ENCODE measurements around the gene GOLIM4. TPM values are rescaled to one million over a fixed set of nuclear protein-coding genes. Genes with fewer than 3 reads are reported as not detected.
"Not testable (repeated sequence)": the region's sequence is repeated elsewhere in the genome, so short reads cannot be mapped to it uniquely, and the experiment has no call there.

GOLIM4 gene
- total and polyA plus RNA-seq, 2 experiments from 2014 or later = 34.4 to 50.5 TPM

DNA sequence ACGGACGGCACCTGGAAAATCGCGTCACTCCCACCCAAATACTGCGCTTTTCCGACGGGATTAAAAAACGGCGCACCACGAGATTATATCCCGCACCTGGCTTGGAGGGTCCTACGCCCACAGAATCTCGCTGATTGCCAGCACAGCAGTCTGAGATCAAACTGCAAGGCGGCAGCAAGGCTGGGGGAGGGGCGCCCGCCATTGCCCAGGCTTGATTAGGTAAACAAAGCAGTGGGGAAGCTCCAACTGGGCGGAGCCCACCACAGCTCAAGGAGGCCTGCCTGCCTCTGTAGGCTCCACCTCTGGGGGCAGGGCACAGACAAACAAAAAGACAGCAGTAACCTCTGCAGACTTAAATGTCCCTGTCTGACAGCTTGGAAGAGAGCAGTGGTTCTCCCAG lies 84.4 kb downstream of the GOLIM4 start:
- not testable (repeated sequence) for H3K9me2 ChIP-seq (ENCODE audit: insufficient read depth); H3K27me3 ChIP-seq (ENCODE audit: insufficient read depth); H3K27ac ChIP-seq (ENCODE audit: low read depth); H3F3A ChIP-seq (replicated peaks; ENCODE audit: low read depth); ATAC-seq; H3K79me2 ChIP-seq (replicated peaks; ENCODE audit: insufficient read depth); H3K9me3 Mint-ChIP-seq; H3K4me1 Mint-ChIP-seq; DNase-seq (ENCODE audit: low spot score); H3K27me3 Mint-ChIP-seq (ENCODE audit: insufficient read depth, low read depth, poor library complexity); H4K20me1 ChIP-seq (replicated peaks; ENCODE audit: insufficient read depth); H3K36me3 ChIP-seq (ENCODE audit: insufficient read depth); H3K4me3 ChIP-seq; H3K4me2 ChIP-seq; H2AFZ ChIP-seq; H3K4me3 Mint-ChIP-seq; H3K4me1 ChIP-seq (ENCODE audit: insufficient read depth); H3K27ac Mint-ChIP-seq
- H3K36me3 Mint-ChIP-seq (ENCODE audit: low read depth) = peaks cover 21% of the 10 kb centered on the region

DNA sequence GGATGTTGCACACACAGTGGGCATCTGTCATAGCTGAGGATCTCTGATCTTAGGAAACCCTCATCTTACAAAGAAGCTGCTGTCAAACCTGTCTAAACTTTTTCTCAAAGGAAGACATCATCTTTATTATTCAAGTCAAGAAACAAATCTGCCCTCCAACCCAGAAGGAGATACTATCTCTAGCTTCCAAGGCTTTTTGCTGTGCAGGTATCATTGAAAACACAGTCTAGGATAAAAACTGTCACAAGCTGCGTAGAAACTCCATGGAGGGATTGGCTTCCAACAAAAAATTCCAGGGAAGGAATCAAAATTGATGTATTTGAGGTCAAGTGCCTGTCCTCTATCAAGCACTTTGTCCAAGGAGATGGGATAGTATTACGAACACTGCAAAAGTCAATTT lies 89.1 kb downstream of the GOLIM4 start:
- Mint-ChIP-seq H3K4me1 (0 out of 3 replicates have a peak, but pooled peaks cover 2% of the 10 kb centered on the region), H3K36me3 (ENCODE audit: low read depth) (peaks cover 19% of the 10 kb centered on the region), H3K27ac (no peak overlapping the region), H3K4me3 (no peak overlapping the region), H3K27me3 (ENCODE audit: insufficient read depth, low read depth, poor library complexity) (peaks cover 2% of the 10 kb centered on the region), H3K9me3 (no peaks in the 10 kb centered on the region)
- Histone ChIP-seq H3F3A (replicated peaks; ENCODE audit: low read depth) (no peaks in the 10 kb centered on the region), H3K27me3 (ENCODE audit: insufficient read depth) (no peaks in the 10 kb centered on the region), H3K9me2 (ENCODE audit: insufficient read depth) (no peaks in the 10 kb centered on the region), H3K36me3 (ENCODE audit: insufficient read depth) (no peaks in the 10 kb centered on the region), H3K4me3 (no peak overlapping the region), H3K27ac (ENCODE audit: low read depth) (no peak overlapping the region), H3K79me2 (replicated peaks; ENCODE audit: insufficient read depth) (no peaks in the 10 kb centered on the region), H3K4me1 (ENCODE audit: insufficient read depth) (no peaks in the 10 kb centered on the region), H2AFZ (no peak overlapping the region), H3K4me2 (no peak overlapping the region), H4K20me1 (replicated peaks; ENCODE audit: insufficient read depth) (no peaks in the 10 kb centered on the region)
- no peak for DNase-seq (ENCODE audit: low spot score)
- ATAC-seq = no peak
- TF ChIP-seq ZNF331 (CRISPR knock-in tag; IDR thresholded peaks at IDR 0.05; ENCODE audit: low read depth) = no peak
- no peak for TF ChIP-seq CREB1 (CRISPR knock-in tag; IDR thresholded peaks at IDR 0.05; ENCODE audit: low read depth)
- no peak for TF ChIP-seq JUNB (IDR thresholded peaks at IDR 0.05; ENCODE audit: unreplicated experiment)
- no peak for TF ChIP-seq POLR2AphosphoS5 (IDR thresholded peaks at IDR 0.05; ENCODE audit: low read depth)
- TF ChIP-seq NANOG (IDR thresholded peaks at IDR 0.05; ENCODE audit: borderline replicate concordance) = no peak
- TF ChIP-seq, protein P1, sequence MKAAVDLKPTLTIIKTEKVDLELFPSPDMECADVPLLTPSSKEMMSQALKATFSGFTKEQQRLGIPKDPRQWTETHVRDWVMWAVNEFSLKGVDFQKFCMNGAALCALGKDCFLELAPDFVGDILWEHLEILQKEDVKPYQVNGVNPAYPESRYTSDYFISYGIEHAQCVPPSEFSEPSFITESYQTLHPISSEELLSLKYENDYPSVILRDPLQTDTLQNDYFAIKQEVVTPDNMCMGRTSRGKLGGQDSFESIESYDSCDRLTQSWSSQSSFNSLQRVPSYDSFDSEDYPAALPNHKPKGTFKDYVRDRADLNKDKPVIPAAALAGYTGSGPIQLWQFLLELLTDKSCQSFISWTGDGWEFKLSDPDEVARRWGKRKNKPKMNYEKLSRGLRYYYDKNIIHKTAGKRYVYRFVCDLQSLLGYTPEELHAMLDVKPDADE (IDR thresholded peaks at IDR 0.05) = no peak
- TF ChIP-seq, protein P2, sequence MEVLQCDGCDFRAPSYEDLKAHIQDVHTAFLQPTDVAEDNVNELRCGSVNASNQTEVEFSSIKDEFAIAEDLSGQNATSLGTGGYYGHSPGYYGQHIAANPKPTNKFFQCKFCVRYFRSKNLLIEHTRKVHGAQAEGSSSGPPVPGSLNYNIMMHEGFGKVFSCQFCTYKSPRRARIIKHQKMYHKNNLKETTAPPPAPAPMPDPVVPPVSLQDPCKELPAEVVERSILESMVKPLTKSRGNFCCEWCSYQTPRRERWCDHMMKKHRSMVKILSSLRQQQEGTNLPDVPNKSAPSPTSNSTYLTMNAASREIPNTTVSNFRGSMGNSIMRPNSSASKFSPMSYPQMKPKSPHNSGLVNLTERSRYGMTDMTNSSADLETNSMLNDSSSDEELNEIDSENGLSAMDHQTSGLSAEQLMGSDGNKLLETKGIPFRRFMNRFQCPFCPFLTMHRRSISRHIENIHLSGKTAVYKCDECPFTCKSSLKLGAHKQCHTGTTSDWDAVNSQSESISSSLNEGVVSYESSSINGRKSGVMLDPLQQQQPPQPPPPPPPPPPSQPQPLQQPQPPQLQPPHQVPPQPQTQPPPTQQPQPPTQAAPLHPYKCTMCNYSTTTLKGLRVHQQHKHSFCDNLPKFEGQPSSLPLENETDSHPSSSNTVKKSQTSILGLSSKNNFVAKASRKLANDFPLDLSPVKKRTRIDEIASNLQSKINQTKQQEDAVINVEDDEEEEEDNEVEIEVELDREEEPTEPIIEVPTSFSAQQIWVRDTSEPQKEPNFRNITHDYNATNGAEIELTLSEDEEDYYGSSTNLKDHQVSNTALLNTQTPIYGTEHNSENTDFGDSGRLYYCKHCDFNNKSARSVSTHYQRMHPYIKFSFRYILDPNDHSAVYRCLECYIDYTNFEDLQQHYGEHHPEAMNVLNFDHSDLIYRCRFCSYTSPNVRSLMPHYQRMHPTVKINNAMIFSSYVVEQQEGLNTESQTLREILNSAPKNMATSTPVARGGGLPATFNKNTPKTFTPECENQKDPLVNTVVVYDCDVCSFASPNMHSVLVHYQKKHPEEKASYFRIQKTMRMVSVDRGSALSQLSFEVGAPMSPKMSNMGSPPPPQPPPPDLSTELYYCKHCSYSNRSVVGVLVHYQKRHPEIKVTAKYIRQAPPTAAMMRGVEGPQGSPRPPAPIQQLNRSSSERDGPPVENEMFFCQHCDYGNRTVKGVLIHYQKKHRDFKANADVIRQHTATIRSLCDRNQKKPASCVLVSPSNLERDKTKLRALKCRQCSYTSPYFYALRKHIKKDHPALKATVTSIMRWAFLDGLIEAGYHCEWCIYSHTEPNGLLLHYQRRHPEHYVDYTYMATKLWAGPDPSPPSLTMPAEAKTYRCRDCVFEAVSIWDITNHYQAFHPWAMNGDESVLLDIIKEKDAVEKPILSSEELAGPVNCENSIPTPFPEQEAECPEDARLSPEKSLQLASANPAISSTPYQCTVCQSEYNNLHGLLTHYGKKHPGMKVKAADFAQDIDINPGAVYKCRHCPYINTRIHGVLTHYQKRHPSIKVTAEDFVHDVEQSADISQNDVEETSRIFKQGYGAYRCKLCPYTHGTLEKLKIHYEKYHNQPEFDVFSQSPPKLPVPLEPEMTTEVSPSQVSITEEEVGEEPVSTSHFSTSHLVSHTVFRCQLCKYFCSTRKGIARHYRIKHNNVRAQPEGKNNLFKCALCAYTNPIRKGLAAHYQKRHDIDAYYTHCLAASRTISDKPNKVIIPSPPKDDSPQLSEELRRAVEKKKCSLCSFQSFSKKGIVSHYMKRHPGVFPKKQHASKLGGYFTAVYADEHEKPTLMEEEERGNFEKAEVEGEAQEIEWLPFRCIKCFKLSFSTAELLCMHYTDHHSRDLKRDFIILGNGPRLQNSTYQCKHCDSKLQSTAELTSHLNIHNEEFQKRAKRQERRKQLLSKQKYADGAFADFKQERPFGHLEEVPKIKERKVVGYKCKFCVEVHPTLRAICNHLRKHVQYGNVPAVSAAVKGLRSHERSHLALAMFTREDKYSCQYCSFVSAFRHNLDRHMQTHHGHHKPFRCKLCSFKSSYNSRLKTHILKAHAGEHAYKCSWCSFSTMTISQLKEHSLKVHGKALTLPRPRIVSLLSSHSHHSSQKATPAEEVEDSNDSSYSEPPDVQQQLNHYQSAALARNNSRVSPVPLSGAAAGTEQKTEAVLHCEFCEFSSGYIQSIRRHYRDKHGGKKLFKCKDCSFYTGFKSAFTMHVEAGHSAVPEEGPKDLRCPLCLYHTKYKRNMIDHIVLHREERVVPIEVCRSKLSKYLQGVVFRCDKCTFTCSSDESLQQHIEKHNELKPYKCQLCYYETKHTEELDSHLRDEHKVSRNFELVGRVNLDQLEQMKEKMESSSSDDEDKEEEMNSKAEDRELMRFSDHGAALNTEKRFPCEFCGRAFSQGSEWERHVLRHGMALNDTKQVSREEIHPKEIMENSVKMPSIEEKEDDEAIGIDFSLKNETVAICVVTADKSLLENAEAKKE (CRISPR knock-in tag; IDR thresholded peaks at IDR 0.05) = no peak
- TF ChIP-seq EZH2 (IDR thresholded peaks at IDR 0.05; ENCODE audit: low read depth, unreplicated experiment) = no peak
- no peak for TF ChIP-seq STAT1 (IDR thresholded peaks at IDR 0.05; ENCODE audit: unreplicated experiment)
- TF ChIP-seq, protein P3, sequence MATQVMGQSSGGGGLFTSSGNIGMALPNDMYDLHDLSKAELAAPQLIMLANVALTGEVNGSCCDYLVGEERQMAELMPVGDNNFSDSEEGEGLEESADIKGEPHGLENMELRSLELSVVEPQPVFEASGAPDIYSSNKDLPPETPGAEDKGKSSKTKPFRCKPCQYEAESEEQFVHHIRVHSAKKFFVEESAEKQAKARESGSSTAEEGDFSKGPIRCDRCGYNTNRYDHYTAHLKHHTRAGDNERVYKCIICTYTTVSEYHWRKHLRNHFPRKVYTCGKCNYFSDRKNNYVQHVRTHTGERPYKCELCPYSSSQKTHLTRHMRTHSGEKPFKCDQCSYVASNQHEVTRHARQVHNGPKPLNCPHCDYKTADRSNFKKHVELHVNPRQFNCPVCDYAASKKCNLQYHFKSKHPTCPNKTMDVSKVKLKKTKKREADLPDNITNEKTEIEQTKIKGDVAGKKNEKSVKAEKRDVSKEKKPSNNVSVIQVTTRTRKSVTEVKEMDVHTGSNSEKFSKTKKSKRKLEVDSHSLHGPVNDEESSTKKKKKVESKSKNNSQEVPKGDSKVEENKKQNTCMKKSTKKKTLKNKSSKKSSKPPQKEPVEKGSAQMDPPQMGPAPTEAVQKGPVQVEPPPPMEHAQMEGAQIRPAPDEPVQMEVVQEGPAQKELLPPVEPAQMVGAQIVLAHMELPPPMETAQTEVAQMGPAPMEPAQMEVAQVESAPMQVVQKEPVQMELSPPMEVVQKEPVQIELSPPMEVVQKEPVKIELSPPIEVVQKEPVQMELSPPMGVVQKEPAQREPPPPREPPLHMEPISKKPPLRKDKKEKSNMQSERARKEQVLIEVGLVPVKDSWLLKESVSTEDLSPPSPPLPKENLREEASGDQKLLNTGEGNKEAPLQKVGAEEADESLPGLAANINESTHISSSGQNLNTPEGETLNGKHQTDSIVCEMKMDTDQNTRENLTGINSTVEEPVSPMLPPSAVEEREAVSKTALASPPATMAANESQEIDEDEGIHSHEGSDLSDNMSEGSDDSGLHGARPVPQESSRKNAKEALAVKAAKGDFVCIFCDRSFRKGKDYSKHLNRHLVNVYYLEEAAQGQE (IDR thresholded peaks at IDR 0.05; ENCODE audit: unreplicated experiment) = no peak
- TF ChIP-seq EZH2phosphoT487 (IDR thresholded peaks at IDR 0.05; ENCODE audit: unreplicated experiment) = no peak
- TF ChIP-seq ZNF114 (CRISPR knock-in tag; IDR thresholded peaks at IDR 0.05) = no peak
